Neural cell (in vitro differentiated cells): ENCODE results near the gene ENOX1.

Experiments used
- CTCF ChIP-seq: fragments of 450-650 bp; IDR thresholded peaks from 2 replicates; pipeline ENCODE4 v1.5.1; 2014; ENCODE audit warnings: antibody characterized with exemption, mild to moderate bottlenecking, moderate library complexity; ENCODE audit not compliant: poor library complexity, severe bottlenecking
- EZH2 ChIP-seq: fragments of 200-600, 300-800 bp; shearing (Covaris generic), sonication (generic); IDR thresholded peaks from 2 replicates; pipeline ENCODE4 v1.6.1; 2014; ENCODE audit warnings: antibody characterized with exemption, low read length, borderline replicate concordance, mild to moderate bottlenecking; ENCODE audit not compliant: insufficient read depth, poor library complexity, severe bottlenecking
- POLR2AphosphoS5 ChIP-seq: IDR thresholded peaks from 2 replicates; pipeline ENCODE4 v1.6.1; 2012
- RAD21 ChIP-seq: fragments of 450-650 bp; conservative IDR thresholded peaks from 2 replicates; pipeline ENCODE4 v1.6.1; 2014; ENCODE audit warnings: antibody characterized with exemption, mild to moderate bottlenecking, moderate library complexity
- REST ChIP-seq: IDR thresholded peaks from 2 replicates; pipeline ENCODE4 v1.6.1; 2012; ENCODE audit warnings: borderline replicate concordance
- TAF1 ChIP-seq: IDR thresholded peaks from 2 replicates; pipeline ENCODE4 v1.6.1; 2012; ENCODE audit warnings: low read depth

GRCh38 chr13:43411211-43411610 is 375.6 kb downstream of the ENOX1 start:
- no peak for TF ChIP-seq CTCF
- no peak for TF ChIP-seq RAD21
- no peak for TF ChIP-seq TAF1
- no peak for TF ChIP-seq REST
- no peak for TF ChIP-seq POLR2AphosphoS5
- no peak for TF ChIP-seq EZH2
